Left ventricle myocardium superior (tissue), 1 donor: ENCODE data around the gene ISOC1. TPM values are rescaled to one million over a fixed set of nuclear protein-coding genes. Genes with fewer than 3 reads are reported as not detected.

ENCODE experiments used
- ATAC-seq: fragments of 200-7000 bp; cut with Tn5 transposase; one replicate; pipeline ENCODE4 v1.9.1; 2020; ENCODE audit warnings: mild to moderate bottlenecking, moderate library complexity
- DNase-seq: peaks from one replicate; pipeline ENCODE4 v3.0.0-alpha.2; 2020
- intact Hi-C: fragments of 100-400 bp; cut with micrococcal nuclease; formaldehyde crosslinking; loops from one replicate; pipeline ENCODE4 v1.11.0; 2022
- long read RNA-seq: library from polyadenylated mRNA; unstranded; transcript quantifications from one replicate; pipeline ENCODE4 v2.0.0, GENCODE V29; 2021
- total RNA-seq: library from RNA; stranded (reverse); fragmentation: NEBNext Ultra II Directional; extraction: Animal tissue kit (Norgen Biotek cat#: 25700); gene quantifications from one replicate; pipeline ENCODE4 v1.2.1, GENCODE V29; 2021
- donor health status: DM: no; HTN: yes; CAD: no; lungs with severe emphysema.

The ISOC1 gene
- total RNA-seq, result 142 TPM
- long read RNA-seq, transcript ISOC1-201 (5 exons, 1,940 nt), result major isoform, 445 of 465 reads
- long read RNA-seq, partial matches to known transcripts, result 8 of 465 reads
- long read RNA-seq, other reads (novel, unspliced or antisense), result 12 of 465 reads

DNA sequence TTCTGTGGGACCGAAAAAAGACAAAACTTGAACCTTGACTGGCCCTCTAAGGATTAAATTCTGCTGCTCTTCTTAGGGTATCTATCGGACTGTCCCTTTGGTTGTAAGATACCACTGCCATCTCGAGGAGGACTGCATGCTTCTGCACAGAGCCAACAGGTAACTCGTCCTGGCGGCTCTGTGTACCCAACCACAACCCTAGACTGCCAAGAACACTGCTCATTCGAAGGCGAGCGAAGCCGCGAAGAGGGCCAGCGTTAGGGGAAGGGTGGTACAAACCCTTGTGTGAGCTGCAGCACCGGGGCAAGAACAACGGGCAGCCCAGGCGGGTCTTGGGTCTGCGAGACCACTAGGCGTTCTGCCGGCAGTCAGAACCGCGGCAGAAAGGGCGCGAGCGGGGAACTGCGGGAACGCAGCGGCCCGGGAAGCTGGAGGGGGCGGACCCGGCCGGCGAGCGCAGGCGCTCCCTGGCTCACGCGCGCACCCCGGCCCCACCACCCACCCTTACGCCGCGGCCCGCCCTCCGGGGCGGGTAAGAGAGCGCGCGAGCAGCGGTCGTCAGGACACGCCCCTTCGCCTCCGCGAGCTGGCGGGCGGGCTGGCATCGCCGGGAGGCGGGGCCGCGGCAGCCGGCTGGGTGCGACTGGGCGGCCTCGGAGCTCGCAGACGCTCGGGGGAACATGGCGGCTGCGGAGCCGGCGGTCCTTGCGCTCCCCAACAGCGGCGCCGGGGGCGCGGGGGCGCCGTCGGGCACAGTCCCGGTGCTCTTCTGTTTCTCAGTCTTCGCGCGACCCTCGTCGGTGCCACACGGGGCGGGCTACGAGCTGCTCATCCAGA lies at the start of gene ISOC1:
ISOC1 (plus strand) TSS at position 663 of the 837 bp plus-strand sequence; CDS start at position 681, 18 bp downstream.
- DNase-seq, result peak; percentile 97
- ATAC-seq, result peak; percentile 95
- intact Hi-C loops, result no loop called here

DNA sequence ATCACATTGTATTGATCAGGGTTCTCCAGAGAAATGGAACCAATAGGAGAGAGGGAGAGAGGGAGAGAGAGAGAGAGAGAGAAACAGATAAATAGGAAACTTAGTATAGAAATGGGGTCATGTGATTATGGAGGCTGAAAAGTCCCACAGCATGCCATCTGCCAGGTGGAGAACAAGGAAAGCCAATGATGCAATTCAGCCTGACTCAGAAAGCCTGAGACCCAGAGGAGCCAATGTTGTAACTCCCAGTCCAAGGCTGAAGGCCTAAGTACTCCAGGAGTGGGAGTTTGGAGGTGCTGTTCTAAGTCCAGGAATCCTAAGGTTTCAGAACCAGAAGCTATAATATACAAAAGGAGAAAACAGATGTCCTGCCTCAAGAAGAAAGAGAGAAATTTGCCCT lies 48.4 kb upstream of the ISOC1 start:
- intact Hi-C loops, result no loop called here
- no peak for ATAC-seq
- no peak for DNase-seq

DNA sequence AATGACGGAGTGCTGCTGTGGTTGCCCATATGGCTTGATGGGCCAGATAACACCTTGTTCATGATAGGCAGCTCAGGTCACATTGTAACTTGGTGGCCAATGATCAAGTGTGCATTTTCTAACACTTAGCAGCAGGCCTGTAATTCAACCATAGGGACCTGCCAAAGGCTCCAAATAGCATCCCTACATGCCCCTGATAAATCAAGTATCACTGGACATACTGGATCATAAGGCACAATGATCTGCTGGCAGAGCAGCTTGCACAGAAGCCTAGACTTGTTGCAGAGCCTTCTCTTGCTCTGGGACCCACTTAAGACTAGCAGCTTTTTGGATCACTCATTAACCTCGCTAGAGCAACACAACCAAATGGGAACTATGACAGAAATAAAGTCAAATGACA lies 46.0 kb upstream of the ISOC1 start:
- intact Hi-C loops, result no loop called here
- ATAC-seq (peak; percentile 78), DNase-seq (no peak)

DNA sequence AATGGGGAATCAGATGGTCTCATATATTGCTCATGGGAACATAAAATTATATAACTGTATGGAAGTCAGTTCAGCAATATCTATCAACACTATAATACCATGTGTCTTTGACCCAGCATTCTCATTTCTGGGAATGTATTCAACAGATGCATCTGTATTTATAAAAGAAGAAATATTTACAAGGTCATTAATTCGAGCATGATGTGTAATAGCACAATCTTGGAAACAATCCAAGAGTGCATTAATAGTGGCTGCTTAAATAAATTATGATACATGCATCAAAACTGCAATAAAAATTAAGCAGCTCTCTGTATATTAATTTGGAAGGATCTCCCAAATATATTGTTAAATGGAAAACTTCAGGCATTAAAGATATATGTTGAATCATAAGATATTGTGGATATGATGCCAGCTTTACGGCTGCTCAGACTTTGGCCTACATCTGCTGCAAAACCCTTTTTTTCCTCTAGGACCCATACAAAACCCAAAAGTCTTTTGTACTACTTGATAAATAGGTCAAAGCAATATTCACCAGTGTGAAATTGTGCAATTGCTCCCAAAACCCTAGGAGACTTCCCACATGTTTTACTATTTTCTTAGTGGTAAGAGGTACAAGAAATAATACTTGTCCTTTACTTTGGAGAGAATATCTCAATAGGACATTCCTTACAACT lies 45.3 kb upstream of the ISOC1 start:
- intact Hi-C loops, result no loop called here
- ATAC-seq, result no peak
- DNase-seq, result no peak

DNA sequence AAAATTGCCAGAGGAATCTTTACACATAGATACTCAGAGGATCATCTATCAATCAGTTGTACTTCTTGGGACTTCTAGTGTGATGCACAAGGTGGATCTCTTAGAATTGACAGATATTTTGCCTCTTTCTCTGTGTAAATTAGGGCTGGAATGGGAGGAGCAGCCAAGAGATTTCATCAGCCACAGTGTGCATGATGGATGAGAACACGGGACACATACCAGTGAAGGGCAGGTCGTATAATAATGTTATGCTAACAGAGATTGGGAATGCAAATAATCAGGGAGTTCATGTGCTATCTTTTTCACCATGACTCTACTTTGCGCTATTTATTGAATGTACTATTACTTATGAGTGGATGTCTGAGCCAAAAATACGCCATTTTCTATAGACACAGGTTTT lies 43.3 kb upstream of the ISOC1 start:
- intact Hi-C loops, result no loop called here
- ATAC-seq (peak; percentile 20), DNase-seq (no peak)

DNA sequence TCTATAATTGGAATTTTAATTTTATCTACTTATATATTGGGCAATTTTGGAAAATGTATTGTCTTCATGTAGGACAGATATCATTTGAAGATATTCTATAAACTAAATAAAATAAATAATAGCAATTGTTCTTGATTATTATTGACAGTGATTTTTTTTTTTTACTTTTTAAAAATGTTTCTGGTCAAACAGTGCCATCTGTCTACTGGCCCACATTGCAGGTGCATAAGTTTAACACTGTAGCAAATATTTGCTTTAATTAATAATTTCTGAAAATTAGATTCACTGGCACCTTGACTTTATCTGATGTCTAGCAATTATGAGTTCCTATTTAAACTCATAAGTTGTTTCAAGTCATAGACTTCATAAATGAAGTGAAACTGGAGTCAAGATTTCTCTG lies 41.1 kb upstream of the ISOC1 start:
- ATAC-seq (no peak), DNase-seq (no peak)
- intact Hi-C loops, result no loop called here

DNA sequence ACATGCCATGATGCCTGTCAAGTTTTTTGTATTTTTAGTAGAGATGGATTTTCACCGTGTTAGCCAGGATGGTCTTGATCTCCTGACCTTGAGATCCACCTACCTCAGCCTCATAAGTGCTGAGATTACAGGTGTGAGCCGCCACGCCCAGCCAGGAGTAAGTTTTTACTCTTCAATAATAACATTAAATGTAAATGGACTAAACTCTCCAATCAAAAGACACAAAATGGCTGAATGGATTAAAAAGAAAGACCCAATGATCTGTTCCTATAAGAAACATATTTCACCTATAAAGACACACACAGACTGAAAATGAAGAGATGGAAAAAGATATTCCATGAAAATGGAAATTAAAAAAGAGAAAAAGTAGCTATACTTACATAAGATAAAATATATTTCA lies 37.2 kb upstream of the ISOC1 start:
- intact Hi-C loops, result no loop called here
- DNase-seq, result no peak
- no peak for ATAC-seq

DNA sequence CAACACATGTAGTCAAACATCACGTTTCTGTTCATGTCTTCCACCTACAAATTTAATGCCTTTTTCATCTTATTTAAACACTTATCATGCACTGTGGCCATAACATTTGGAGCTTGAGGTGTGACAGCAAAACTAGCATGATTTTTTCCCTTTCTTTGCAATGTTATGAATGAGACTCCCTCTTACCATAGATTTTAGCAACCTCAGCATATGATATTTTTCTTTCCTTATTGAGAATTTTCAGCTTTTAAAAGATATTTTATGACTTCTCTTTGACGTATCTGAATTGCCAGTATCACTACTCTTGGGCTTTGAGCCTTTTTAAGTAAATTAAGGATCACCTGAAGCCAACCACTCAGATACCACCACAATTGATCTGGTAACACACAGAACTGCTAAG lies 32.7 kb upstream of the ISOC1 start:
- no peak for ATAC-seq
- DNase-seq, result no peak
- intact Hi-C loops, result no loop called here

DNA sequence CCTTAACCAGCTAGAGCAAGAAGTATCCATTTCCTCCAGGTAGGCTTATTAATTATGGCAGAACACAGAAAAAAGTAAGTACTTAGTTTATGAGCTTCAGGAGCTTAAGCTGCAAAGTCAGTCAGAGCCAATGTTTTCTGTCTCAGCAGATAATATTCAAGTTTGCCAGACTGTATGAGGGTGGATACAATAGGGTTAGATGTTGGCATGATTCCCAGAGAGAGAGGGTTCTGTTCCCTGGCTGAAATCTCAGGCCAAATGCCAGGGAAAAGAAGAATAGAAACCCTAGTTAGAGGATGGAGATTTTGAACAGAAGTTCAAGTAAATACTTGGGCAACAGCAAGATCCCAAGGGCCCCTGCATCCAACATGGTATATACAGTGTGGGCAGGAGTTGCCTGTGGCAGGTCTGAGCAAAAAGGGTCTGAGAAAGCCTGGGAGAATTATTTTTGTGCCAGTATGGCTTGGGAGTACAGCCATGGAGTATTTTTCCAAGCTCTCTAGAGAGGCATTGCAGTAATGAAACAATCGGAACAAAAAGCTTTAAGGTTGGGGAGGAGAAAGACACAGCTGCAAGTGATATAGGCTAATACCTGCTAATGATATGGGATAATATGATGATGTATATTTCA lies 31.0 kb upstream of the ISOC1 start:
- no peak for DNase-seq
- peak; percentile 88 for ATAC-seq
- intact Hi-C loops, result no loop called here

DNA sequence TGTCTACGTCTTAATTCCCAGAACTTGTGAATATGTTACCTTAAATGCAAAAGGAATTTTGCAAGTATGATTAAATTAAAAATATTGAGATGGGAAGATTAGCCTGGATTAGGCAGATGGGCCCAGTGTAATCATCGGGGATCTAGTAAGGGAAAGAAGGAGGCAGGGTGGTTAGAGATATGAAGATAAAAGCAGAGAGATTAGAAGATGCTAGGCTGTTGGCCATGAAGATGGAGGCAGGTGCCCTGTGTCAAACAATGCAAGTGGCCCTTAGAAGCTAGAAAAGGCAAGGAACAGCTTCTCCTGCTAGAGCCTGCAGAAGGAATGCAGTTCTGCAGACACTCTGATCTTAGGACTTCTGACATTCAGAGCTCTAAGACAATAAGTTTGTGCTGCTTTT lies 28.8 kb upstream of the ISOC1 start:
- intact Hi-C loops, result no loop called here
- ATAC-seq (no peak), DNase-seq (no peak)

DNA sequence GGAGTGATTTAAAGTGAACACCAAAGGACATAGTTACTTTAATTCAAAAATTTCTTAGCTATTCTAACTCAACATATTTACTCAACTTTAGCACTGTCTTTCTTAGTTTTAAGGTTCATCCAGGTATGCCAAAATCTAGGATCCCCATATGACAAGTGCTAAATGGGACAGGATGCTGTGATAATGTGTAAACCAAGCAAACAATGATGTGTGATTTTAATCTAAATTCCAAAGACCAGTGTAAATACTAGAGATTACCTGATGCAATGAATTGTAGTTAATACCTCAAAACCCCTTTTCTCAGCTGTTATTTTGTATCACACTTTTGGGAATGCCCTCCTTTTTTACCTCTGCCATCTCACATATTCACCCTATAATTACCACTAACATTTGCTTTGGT lies 26.8 kb upstream of the ISOC1 start:
- no peak for DNase-seq
- intact Hi-C loops, result no loop called here
- no peak for ATAC-seq

DNA sequence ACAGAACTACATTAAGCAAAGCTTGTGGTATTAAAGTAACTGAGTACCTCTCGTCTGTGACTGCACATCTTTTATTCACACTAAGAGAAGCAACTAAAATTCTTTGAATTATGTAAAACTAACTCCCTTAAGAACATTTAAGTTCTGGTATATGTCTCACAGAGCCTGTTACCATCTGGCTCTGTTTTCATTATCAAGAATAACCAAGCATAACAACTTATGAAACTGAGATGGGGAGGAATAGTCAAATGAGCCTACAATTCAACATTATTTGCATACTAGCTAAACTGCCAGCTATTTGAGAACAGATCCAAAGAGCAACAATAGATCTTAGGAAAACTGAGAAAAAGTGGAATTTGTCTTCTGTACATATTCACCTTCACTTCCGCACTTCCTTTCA lies 25.3 kb upstream of the ISOC1 start:
- DNase-seq, result no peak
- no peak for ATAC-seq
- intact Hi-C loops, result no loop called here

DNA sequence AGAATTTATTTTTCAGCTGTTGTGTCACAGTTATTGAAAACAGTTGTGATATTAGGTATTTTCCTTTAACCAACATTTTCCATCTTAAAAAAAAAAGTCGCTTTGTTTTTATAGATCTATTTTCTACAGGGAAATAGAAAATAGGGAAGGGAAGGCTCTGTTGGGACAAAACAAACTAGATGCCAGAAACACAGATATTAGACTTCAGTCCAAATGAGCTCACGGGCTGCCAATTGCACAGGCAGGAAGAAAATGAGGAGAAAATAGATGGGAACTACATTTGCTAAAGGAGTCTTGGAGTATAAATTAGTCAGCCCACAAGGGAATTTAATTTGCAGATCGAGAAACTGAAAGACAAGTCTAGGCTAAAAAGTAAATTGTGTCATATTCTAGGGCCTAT lies 21.4 kb upstream of the ISOC1 start:
- no peak for DNase-seq
- no peak for ATAC-seq

DNA sequence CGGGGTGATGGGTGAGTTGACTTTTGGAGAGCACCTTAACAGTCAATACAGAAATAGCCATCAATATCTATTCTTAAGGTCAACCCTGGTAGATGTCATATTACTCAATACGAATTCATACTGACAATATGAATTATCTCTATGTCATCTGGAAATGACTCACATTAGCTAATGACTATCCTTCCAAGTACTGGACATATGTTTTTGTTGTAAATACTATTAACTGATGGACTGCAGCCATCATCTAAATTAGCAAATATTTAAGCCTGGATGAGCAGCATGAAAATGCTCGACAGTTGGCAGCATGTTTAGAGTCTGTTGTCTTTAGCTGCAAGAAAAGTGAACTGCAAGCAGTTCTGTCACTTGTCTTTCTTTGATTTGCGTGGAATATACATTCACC lies 19.6 kb upstream of the ISOC1 start:
- ATAC-seq (no peak), DNase-seq (no peak)
- intact Hi-C loops, result no loop called here

More for the DNA sequence above, 21.4 kb upstream of the ISOC1 start:
- intact Hi-C loops, result no loop called here

DNA sequence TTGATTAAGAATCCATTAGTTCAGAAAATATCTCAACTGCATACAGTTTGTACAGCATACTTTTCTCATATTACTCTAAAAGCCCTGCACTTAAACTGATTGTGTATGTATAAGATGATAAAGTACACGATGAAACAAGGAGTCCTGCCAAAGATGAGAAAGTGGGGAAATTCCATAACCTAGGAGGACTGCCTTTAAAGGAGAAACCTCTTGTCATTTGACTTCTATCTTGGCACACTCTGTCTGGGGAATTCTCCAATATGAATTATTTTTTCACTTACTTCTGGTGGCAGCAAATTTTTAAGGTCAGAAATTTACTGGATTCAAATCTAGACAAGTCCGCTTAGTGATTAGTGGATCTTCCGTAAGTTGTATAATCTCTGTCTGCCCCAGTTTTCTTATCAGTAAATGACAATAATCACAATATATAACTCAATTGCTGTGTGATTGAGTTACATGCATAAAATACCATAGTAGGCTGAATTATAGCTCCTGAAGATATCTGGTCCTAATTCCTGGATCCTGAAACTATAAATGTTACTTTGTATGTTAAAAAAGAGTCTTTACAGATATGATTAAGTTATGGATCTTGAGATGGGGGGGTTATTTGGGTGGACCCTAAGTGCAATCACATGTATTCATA lies 17.0 kb upstream of the ISOC1 start:
- intact Hi-C loops, result no loop called here
- no peak for DNase-seq
- ATAC-seq, result no peak

DNA sequence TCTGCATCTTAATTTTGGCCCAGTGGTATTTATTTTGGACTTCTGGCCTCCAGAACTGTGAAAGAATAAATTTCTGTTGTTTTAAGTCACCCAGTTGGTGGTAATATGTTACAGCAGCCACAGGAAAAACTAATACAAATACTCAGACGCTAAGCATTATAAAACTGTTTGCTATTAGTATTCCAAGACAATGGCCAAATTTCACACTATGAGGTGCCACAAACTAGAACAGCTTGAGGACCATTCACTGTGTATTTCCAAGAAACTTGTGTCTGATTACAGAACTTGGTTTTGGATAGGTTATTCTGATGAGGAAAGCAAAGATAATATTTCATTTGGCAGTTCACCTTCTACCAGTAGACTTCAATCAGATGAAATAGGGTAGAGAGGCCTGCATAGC lies 16.3 kb upstream of the ISOC1 start:
- DNase-seq (no peak), ATAC-seq (no peak)
- intact Hi-C loops, result no loop called here

DNA sequence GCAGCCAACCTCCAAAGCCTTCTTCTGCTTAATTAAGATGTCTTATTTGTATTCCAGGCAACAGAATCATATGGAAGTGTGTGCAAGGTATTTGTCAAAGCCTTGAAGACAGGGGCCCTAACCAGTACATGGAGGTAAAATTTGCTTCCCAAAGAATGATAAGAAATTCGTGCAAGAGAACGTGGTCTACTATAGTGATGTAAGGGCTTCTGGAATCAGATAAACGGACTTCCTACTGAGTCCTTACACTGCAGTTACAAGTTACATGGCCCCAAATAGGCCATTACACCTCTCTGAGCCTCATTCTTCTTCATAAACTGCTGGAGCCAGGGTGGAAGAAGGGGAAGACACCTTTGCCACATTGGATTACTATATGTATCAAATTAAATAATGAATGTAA lies 15.9 kb upstream of the ISOC1 start:
- intact Hi-C loops, result no loop called here
- ATAC-seq, result no peak
- DNase-seq, result no peak

DNA sequence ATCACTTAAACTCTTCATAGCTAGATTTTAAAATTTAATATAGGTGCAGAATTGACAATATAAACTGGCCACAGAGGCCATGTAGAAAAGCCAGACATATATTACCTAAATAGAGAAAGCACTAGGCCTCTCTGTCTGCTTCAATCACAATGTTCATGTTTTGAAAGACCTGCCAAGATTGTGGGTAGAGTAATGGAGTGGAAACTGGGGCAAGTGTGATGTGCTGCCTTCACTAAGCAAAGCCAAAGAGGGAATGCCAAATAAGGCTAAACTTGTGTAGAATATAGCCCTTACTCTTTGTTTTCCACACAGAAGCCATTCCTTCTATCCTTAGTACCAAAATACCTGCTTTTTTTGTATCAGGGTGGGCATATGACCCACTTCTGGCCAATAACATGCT lies 15.1 kb upstream of the ISOC1 start:
- ATAC-seq (no peak), DNase-seq (no peak)
- intact Hi-C loops, result no loop called here

DNA sequence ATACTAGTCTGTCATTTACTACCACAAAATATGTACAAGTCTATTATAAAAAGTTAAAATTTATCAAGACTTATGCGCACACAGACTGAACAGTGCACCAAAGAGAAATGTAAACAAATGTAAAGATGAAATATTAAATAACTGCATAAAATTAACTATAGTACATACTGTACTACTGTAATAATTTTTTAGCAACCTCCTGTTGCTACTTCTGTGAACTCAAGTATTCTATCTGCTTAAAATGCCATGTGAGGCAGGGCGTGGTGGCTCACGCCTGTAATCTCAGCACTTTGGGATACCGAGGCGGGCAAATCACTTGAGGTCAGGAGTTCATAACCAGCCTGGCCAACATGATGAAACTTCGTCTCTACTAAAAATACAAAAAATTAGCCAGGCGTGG lies 13.8 kb upstream of the ISOC1 start:
- intact Hi-C loops, result no loop called here
- ATAC-seq (no peak), DNase-seq (no peak)
